Measurements from ENCODE around the gene CD93.

The CD93 gene

GRCh38 chr20:23119456-23120216 is 33.5 kb upstream of the CD93 start:
- no peak for DNase-seq

- no peak for DNase-seq
Observed at GRCh38 chr20:23118766-23119165, 32.6 kb upstream of the CD93 start.

GRCh38 chr20:23118144-23118543 is 32.0 kb upstream of the CD93 start:
- DNase-seq, result no peak

GRCh38 chr20:23117738-23118137 is 31.6 kb upstream of the CD93 start:
- no peak for DNase-seq

GRCh38 chr20:23116311-23117089 is 30.4 kb upstream of the CD93 start:
- no peak for DNase-seq

- no peak for DNase-seq
Observed at GRCh38 chr20:23115822-23116221, 29.7 kb upstream of the CD93 start.

GRCh38 chr20:23114448-23115082 is 28.4 kb upstream of the CD93 start:
- no peak for DNase-seq

GRCh38 chr20:23114018-23114417 is 27.9 kb upstream of the CD93 start:
- no peak for DNase-seq

GRCh38 chr20:23112595-23112994 is 26.5 kb upstream of the CD93 start:
- DNase-seq, result no peak

GRCh38 chr20:23111944-23112342 is 25.8 kb upstream of the CD93 start:
- no peak for DNase-seq

GRCh38 chr20:23111307-23111943 is 25.3 kb upstream of the CD93 start:
- DNase-seq, result no peak

- DNase-seq, result no peak
Observed at GRCh38 chr20:23108871-23109270, 22.7 kb upstream of the CD93 start.

- no peak for DNase-seq
Observed at GRCh38 chr20:23107466-23107865, 21.3 kb upstream of the CD93 start.

GRCh38 chr20:23106271-23106851 is 20.2 kb upstream of the CD93 start:
- DNase-seq, result no peak

GRCh38 chr20:23105193-23105592 is 19.1 kb upstream of the CD93 start:
- DNase-seq, result no peak

- DNase-seq, result no peak
Observed at GRCh38 chr20:23103284-23104018, 17.3 kb upstream of the CD93 start.

- DNase-seq, result no peak
Observed at GRCh38 chr20:23101696-23102406, 15.7 kb upstream of the CD93 start.

GRCh38 chr20:23100720-23101107 is 14.6 kb upstream of the CD93 start:
- no peak for DNase-seq

- no peak for DNase-seq
Observed at GRCh38 chr20:23099791-23100719, 13.9 kb upstream of the CD93 start.

All from stimulated activated CD4-positive, alpha-beta T cell treated with anti-CD3 and anti-CD28 coated beads, Interleukin-1b, Interleukin-23, amount 100 ng/mL, for 48 hours (primary cell).